Nucleus accumbens (tissue), 56 donors: Measurements from ENCODE around the gene SOX8.

Source experiments
- DNase-seq, 56 donors: peaks; one replicate each; lab custom pipeline; 2025; lab: John Stamatoyannopoulos, UW

Gene SOX8

DNA sequence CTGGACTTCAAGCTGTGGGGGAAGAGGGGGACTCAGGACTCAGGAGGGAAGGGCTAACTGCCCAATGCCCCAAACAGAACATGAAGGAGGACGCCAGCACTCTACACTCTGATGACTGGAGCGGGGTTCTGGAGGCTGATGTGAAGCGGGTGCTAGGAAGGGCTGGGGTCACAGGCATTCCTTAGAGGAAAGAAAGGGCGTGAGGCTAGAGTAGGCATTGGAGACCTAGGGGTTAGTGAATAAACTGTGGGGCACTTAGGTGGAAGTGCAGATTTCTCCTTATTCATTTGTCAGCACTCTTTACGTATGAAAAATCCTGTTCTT, 10.0 kb upstream of the SOX8 start:
- peak in 2 of 56 donors; percentile 55 to 62 for DNase-seq

DNA sequence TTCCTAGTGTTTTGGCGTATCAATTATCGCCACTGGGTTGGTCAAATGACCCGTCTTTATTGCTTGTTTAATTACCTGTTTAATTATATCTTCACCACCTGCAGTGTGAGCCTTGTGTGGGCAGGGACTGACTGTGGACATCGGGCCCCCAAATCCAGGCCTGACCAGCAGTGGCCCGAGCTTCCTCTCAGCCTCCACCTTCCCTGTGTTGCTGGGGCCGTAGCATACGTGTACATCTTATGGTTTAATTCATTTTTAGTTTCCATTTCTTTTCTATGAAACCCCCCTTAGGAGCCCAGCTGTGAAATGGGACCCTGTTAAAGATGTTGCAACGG, 9.6 kb upstream of the SOX8 start:
- DNase-seq = peak in 2 of 56 donors; percentile 44 to 48

DNA sequence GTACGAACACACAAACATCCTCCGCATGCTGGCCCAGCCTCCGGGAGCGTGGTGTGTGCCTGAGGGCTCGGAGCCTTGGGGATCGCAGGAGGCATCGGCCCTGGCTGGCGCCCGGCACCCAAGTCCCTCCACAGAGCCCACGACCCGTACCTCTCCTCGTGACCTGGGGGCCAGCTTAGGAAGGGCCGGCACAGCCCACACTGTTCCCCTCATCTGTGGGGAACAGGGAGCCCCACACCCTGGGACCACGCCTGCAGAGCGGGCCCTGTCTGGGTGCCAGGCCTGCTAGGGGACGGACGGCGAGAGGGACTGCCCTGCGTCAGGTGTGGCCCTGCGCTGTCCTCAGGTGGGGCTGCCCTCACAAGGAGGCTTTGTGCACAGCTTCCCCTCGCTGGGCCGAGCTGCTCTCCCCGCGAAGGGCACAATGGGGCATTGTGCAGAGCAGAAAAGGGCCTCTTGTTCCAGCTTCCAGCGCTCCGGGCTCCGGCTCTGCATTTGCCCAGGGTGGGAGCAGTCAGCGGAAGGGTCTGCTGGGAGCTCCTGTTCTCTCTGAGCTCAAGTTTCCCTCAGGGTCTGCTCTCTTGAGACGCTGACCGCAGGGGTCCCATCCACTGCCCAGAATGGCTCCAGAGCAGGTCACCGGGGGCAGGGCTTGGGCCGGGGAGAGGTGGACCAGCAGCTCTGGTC, 9.1 kb upstream of the SOX8 start:
- peak in 54 of 56 donors; percentile 45 to 95 (median 88) for DNase-seq

DNA sequence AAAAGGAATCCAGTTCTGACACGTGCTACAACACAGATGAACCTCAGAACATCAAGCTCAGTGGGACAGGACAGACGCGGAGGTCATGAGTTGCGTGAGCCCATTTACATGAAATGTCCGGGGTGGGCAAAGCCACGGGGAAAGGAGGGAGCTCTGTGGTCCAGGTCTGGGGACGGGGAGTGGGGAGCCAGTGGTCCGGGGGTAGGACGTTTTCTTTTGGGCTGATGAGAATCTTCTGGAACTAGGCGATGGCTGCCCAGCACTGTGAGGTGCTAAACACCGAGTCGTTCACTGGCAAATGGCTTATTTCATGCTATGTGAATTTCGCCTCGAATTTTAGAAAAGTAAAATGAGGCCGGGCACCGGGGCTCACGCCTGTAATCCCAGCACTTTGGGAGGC, 8.2 kb upstream of the SOX8 start:
- DNase-seq = peak in 1 of 56 donors; percentile 29

DNA sequence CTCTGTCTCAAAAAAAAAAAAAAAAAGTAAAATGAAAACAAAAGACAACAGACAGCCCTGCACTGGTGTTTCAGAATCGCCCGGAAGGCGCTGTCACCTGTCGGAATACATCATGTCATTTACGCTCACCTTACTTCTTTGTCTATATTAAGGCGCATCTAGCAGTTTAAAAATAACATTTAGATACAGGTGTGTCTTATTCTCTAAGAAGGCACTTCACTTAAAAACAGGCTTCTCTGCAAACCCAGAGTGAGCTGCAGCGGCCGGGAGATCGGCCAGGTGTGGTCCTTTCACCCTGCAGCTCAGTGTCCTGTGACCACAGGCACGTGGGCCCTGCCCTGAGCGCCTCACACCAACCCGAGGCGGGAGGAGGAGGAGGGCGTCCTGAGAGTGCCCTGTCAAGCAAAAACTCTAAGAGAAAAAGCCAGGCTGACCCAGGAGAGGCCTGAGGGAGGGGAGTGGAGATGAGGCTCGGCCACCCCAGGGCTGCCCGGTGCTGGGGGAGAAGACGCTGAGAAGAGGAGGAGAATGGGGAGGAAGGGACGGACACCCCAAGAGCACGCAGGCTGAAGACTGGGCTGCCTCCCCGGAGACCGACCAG, 7.5 kb upstream of the SOX8 start:
- peak in 30 of 56 donors; percentile 35 to 82 (median 60) for DNase-seq

DNA sequence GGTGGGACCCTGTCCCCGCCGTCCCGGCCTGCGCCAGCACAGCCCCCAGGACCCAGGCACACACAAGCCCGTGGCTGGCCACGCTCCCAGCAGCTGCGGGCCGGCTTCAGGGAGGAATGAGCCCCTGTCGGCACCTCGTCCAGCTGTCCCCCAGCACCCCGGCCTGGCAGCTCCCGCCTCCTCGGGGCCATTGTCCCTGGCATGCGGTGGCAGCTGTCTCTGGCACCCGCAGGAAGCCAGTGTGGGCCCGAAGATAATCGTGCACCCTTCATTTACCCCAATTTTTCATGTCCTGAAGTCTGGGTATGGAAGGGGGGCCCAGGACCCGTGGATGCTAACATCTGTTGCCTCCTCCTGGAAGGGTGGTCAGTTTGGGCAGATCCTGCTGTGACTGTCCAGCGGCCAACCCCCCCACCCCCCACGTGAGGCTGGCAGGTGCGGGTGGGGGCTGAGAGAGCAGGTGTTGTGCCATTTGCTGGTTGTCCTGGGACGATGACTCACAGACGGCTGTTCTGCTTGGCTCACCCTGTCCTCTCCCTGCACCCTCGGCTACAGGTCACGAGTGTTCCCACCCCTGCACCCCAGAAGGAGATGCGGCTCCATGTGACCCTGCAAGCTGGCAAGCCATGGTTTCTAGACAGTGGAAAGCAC, 6.8 kb upstream of the SOX8 start:
- DNase-seq = peak in 47 of 56 donors; percentile 23 to 82 (median 63)

DNA sequence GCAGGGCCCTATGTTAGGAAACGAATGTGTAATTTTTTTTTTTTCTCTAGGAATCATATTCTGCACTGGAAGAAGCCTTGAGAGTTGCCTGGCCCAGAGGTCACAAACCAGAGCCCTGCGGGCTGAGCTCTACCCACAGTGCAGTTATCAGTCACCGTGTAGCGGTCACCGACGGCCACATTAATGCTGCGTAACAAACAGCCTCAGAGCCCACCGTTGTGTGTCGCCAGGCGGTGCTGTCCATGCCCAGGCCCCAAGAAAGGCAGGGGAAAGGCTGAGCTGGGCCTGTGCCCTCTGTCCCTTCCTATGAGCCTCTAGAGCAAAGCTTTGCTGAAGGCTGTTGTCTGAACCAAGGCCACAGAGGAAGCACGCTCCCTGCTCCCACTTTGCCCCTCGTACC, 6.3 kb upstream of the SOX8 start:
- peak in 3 of 56 donors; percentile 53 to 60 (median 59) for DNase-seq

DNA sequence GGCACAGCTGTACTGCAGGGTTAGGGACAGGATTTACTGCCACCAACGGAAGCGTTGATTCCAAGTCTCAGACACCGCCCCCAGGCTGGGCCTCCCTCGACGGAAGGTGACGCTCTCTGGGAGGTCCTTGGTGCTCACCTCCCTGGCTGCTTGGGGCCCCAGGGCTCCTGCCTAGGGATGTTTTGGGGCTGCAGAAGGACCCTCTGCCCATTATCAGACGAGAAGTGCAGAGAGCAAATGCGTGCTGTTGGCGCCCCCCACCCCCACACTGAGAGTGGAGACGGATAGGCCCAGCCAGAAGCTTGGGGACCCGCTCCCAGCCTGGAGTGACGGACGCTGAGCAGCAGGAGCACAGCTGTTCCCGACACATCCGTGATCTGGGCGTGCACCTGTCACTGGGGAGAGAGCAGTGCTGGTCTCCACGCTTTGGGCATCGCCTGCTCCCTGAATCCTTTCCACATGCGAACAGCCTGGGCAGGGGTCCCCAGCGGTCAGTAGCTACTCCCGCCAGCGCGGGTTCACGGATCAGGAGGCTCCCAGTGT, 5.1 kb upstream of the SOX8 start:
- peak in 3 of 56 donors; percentile 39 to 63 (median 51) for DNase-seq

DNA sequence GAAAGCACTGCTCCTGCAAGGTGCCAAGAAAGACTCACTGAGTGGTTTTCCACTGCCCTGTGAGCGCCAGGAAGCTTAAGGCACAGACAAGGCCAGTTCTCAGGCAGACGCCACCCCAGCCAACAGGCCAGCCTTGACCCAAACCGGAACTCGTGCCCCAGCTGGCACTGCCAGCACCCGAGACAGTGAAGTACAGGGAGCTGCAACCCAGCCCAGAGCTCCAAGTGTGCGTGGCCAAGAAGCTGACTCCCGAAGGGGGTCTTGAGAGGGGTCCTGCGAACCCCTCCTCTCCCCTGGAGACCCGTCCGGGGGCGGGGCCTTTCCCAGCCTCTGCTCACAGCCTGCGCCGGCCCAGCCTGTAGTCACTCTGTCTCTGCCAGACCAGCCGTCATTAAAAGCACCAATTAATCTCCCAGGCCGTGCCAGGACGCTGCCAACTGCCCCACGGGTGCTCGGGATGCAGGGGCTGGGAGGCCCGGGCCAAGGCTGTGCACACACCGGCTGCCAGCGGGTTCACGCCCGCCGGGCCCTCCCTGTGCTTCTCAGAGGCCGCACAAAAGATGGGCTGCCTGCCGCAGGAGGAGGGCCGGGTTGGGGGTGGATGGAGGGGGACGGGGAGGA, 4.4 kb upstream of the SOX8 start:
- DNase-seq = peak in 54 of 56 donors; percentile 65 to 93 (median 87)

DNA sequence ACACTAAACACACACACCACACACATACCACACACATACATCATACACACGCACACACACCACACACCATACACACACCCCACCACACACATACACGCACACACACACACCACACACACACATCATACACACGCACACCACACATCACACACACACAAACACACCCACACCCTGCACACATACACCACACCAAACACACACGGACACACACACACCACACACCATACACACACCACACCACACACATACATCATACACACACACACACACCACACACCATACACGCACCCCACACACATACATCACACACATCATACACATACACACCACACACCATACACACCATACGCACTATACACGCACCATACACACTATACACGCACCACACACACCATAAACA, 3.7 kb upstream of the SOX8 start:
- DNase-seq = no peak

DNA sequence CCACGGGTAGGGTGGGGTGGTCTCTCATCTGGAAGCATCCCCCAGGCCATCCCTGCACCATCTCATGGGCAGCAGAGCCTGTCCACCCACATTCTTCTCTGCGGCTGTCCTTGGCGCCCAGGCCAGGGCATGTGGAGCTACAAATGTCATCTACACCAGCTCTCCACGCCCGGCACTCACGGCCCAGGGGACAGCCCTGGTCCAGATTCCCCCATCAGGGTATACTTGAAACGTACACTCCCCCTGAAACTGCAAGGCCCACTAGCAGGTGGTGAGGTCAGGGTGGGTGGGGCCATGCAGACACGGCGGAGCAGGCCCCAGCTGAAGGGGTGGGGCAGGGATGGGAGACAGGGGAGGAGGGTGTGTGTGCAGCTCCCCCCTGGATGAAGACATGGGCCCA, 3.2 kb upstream of the SOX8 start:
- DNase-seq = peak in 5 of 56 donors; percentile 14 to 39 (median 29)

DNA sequence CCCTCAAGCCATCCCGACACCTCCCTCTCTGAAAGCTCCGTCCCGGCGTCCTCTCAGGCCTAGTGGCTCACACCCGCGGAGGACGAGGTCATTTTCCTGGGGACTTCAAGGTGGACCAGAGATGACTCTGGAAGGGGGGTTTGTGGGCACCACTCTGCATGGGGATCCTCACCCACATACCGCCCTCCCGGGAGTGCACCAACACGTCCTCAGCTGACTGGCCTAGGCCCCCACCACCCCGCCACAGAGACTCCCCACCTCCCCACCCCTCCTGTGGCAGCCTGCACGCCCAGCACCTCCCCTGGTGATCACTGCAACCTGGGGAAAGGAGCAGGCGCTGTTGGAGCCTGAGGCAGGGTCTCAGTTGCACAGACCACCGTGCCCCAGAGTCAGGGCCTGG, 2.4 kb upstream of the SOX8 start:
- DNase-seq = no peak

DNA sequence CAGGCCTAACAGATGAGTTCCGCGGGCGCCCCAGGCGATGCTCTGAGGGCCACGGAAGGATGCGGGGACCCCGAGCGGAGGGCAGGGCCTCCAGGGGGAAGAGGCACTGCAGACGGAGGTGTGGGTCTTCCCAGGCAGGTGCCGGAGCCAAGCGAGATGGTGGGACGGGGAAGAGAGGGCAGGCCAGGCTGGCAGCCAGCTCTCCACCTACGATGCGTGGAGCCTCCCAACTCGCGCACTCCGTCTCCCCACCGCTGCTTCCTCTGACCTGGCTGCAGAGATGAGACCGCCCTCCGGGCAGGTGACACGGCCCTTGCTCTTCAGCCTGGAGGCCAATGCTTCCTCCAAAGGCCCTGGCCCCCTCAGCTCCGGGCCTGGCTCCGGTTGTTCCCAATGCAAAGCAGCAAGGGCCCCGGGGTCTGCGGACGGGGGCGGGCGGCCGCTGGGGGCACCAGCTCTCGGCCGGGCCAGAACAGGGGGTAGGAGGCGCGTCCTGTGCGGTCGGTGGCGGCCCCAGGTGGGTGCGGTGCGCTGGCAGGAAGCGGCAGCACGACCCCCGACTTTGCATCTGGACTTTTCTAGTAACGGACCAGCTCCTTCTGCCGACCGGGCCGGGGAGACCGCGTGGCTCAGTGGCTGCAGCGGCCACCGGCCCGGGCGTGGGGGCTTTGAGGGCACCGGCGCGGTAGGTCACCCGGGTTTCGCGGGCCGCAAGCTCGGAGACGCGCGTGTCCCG, 1.5 kb upstream of the SOX8 start:
- DNase-seq = peak in 3 of 56 donors; percentile 28 to 50 (median 41)

DNA sequence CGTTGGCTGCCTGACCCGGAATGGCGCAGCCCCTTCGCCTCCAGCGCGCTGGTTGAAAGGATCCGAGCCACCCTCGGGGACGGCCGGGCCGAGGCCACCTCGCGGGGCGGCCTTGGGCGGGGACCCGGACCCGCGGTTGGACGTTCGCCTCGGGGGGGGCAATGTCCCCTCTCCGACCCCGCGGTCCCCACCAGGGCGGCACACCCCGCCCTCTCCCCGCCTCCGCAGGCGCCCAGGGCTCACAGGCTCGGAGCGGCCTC, 1.0 kb upstream of the SOX8 start:
- DNase-seq = peak in 6 of 56 donors; percentile 52 to 82 (median 62)

DNA sequence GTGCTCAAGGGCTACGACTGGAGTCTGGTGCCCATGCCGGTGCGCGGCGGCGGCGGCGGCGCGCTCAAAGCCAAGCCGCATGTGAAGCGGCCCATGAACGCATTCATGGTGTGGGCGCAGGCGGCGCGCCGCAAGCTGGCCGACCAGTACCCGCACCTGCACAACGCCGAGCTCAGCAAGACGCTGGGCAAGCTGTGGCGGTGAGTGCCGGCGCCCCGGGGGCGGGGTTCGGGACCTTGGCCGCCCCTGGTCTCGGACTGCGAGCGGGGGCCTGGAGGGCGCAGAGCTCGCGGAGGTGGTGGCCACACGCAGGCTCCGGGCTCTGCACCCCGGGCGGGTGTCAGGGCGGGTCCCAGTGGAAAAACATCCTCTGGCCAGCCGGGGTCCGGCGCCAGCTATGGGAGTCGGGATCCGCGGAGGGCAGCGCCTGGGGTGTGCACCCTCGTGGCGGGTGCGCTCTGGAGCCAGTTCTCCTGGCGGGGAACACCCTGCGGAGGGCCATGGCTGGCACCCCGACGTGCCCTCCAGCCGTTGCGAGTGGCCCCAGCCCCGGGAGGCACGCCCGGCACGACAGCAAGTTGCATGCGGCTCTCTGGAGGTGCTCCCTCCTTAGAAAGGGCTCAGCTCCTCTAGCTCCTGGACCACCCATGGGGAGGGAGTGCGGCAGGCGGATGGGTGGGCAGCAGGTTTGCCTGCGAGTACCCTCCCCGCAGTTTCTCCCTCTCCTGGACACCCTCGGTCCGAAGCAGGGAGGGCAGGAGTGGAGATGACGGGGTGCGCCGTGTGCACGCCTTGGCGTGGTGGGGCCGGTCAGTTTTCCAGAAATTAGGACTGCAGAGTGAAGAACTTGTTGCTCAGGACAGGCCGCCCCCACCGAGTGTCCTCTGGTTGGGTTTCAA, 824 bp downstream of the SOX8 start:
- DNase-seq = peak in 7 of 56 donors; percentile 35 to 52 (median 43)

DNA sequence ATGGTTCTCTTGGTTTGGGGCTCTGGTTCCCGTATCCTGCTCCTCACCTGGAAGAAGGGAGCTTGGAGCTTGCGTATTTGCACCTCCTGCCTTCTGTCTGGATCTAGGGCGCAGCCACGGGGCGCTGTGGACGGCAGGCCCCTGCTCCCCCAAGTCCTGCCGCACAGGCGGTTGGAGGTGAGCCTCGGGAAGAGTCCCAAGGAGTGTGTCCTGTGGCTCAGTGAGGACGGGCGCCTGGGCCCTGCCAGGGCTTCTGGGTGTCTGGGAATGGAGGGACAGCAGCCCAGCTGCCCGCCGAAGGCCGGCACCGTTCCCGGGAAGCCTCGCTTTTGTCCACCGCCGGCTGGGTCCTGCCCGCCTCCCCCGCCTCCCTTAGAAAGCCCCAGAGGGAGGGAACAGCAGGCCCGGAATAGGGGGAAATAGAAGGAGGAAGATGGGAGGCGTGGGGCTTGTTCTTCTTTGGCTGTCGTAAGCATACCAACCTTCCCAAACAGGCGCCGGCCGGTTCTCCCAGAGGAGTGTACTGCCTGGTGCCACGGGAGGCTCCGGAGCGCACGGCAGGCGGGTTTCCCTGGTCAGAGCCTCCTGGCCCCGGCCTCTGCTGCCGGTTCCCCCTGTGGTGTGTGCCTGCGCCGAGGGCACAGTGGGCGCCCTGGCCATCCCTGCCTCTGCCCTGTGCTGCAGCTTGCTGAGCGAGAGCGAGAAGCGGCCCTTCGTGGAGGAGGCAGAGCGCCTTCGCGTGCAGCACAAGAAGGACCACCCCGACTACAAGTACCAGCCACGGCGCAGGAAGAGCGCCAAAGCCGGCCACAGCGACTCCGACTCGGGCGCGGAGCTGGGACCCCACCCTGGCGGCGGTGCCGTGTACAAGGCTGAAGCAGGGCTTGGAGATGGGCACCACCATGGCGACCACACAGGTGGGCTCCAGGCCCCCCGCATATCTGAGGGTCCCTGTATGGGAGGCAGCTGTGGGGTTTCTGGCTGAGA, 1.8 kb downstream of the SOX8 start:
- DNase-seq = peak in 53 of 56 donors; percentile 22 to 85 (median 64)

DNA sequence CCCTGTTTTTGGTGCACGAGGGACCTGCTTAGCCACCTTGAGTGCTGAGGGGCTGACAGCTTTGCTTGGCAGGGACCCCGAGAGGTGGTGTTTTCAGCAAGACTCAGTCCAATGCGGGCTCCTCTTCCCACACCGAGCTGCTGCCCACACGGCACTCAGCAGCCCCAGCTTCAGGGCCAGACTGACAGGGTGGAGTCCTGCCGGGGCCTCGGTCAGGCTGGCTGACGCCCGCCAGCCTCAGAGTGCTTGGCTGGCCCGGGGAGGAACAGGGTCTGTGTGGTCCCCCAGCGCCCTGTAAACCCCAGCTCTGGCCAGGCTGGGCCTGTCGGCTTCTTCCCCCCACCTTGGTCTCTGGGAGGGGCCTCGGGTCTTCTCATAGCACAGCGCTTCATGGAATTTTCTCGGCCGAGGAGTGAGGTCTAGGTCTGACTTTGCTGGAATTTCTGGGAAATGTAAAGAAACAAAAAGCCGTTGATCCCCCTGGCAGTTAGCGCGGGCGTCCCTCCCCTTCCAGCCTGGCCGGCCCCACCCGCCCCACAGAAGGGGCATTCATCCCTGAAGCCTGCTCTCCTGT, 2.6 kb downstream of the SOX8 start:
- peak in 9 of 56 donors; percentile 14 to 57 (median 34) for DNase-seq
